BE2C (cell line): ENCODE measurements around the gene TNNT1.
A peak's percentile ranks its signal among the peaks of the same experiment; 100 is the strongest.

ENCODE experiments used
- DNase-seq: peaks from one replicate; pipeline ENCODE4 v3.0.0-alpha.2; 2020
- H3K27me3 ChIP-seq: fragments of 250-450 bp; sonication (Bioruptor Pico); 2 replicates; pipeline ENCODE4 v1.5.1; 2020; ENCODE audit warnings: mild to moderate bottlenecking
- H3K36me3 ChIP-seq: fragments of 250-450 bp; sonication (Bioruptor Pico); 2 replicates; pipeline ENCODE4 v1.5.1; 2020; ENCODE audit warnings: mild to moderate bottlenecking
- H3K4me1 ChIP-seq: fragments of 250-450 bp; sonication (Bioruptor Pico); 2 replicates; pipeline ENCODE4 v1.5.1; 2020
- H3K4me3 ChIP-seq: 2 replicates; pipeline ENCODE4 v1.5.1; 2011; ENCODE audit warnings: low read depth, low read length
- H3K9me3 ChIP-seq: fragments of 250-450 bp; sonication (Bioruptor Pico); 2 replicates; pipeline ENCODE4 v1.5.1; 2020
- TF ChIP-seq, protein P1 (sequence below): IDR thresholded peaks from 2 replicates; pipeline ENCODE4 v1.5.1; 2012; ENCODE audit warnings: mild to moderate bottlenecking, low read depth, low read length

TNNT1 gene

GRCh38 chr19:55101261-55101660 is 47.7 kb downstream of the TNNT1 start:
- H3K4me3 ChIP-seq: no peak overlapping the region
- no peaks in the 10 kb centered on the region for H3K9me3 ChIP-seq
- no peak for DNase-seq
- TF ChIP-seq, protein P1, sequence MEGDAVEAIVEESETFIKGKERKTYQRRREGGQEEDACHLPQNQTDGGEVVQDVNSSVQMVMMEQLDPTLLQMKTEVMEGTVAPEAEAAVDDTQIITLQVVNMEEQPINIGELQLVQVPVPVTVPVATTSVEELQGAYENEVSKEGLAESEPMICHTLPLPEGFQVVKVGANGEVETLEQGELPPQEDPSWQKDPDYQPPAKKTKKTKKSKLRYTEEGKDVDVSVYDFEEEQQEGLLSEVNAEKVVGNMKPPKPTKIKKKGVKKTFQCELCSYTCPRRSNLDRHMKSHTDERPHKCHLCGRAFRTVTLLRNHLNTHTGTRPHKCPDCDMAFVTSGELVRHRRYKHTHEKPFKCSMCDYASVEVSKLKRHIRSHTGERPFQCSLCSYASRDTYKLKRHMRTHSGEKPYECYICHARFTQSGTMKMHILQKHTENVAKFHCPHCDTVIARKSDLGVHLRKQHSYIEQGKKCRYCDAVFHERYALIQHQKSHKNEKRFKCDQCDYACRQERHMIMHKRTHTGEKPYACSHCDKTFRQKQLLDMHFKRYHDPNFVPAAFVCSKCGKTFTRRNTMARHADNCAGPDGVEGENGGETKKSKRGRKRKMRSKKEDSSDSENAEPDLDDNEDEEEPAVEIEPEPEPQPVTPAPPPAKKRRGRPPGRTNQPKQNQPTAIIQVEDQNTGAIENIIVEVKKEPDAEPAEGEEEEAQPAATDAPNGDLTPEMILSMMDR: no peak
- no peaks in the 10 kb centered on the region for H3K4me1 ChIP-seq
- H3K27me3 ChIP-seq: no peaks in the 10 kb centered on the region
- peaks cover 9% of the 10 kb centered on the region; the same call in 1 of the 2 replicates for H3K36me3 ChIP-seq

DNA sequence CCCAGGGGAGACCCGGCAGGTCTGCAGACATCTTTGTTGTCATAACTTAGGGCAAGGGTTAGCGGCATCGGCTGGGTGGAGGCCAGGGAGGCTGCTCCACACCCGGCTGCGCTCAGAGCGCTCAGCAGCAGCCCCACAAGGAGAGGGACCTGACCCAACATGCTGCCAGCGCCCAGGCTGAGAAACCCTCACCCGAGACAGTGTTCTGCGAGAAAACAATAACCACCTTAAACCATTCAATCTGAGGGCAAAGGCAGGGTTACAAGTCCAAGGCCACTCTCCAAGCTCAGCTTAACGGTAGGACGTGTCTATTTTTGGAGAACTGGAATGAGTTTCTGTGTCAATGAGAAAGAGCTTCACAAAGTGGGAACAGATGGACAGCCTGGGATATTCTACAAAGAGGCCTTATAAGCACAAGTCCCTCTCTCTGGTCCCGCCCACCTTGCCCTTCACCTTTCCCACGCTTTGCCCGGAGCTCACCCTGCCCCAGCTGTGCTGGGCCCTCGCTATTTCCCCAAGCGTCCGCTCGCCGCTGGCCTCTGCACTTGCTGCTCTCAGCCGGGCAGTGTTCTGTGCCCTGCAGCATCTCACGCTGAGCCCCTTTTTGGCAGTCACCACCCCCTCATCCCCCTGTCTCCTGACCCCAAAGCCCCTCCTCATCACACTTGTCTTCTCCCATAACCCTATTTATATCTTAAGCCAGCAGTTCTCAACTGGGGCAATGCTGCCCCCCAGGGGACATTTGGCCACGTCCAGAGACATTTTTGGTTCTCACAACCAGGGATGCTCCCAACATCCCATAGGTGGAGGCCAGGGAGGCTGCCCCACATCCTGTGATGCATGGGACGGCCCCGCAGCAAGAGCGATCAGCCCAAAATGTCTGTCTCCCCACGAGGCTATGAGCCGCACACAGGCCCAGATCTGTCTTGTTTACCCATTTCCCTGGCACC is 49.2 kb downstream of the TNNT1 start:
- Histone ChIP-seq H3K9me3 (no peaks in the 10 kb centered on the region), H3K27me3 (no peaks in the 10 kb centered on the region), H3K36me3 (peaks cover 9% of the 10 kb centered on the region; the same call in 1 of the 2 replicates), H3K4me3 (no peak overlapping the region), H3K4me1 (no peaks in the 10 kb centered on the region)
- DNase-seq: no peak
- TF ChIP-seq, protein P1: peak; percentile 39; the same call in 1 of the 2 replicates

DNA sequence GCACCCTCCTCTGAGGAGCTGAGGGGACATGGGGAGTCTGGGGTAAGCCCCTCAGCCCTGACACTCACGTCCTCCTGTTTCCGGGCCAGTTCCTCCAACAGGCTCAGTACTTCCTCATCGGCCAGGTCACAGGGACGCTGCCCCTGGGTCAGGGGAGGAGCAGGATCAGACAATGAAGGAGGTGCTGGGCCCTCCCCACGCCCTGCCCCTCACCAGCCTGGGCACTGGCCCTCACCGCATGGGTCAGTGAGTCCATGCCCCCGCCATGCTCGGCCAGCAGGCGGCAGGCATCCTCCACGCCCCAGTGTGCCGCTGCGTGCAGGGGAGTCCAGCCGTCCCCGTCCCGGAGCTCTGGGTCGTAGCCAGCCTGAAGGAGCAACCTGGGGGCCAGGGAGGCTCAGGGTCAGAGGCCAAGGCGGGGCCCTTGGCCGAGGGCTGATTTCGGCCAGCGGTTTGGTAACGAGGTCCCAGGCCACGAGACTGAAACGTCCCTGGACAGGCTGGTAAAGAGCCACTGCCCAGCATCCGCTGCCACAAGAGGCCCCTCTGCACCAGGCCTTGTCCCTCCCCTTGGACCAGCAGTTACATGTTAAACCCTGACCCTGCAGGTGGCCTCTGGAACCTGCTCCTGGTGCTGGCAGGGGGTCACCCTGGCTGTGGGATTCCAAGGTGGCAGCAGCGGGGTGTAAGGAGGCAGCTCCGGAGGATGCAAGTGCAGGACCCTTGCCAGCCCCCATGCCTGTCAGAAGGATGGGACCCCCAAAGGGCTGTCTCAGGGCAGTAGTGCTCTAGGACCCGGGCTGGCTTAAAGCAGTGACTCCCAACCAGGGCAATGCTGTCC is 50.1 kb downstream of the TNNT1 start:
- TF ChIP-seq, protein P1: 0 out of 2 replicates have a peak, but pooled peaks have one; percentile 1
- no peaks in the 10 kb centered on the region for H3K27me3 ChIP-seq
- no peaks in the 10 kb centered on the region for H3K9me3 ChIP-seq
- no peak overlapping the region for H3K4me3 ChIP-seq
- peaks cover 14% of the 10 kb centered on the region; the same call in 1 of the 2 replicates for H3K36me3 ChIP-seq
- H3K4me1 ChIP-seq: no peaks in the 10 kb centered on the region
- DNase-seq: no peak

DNA sequence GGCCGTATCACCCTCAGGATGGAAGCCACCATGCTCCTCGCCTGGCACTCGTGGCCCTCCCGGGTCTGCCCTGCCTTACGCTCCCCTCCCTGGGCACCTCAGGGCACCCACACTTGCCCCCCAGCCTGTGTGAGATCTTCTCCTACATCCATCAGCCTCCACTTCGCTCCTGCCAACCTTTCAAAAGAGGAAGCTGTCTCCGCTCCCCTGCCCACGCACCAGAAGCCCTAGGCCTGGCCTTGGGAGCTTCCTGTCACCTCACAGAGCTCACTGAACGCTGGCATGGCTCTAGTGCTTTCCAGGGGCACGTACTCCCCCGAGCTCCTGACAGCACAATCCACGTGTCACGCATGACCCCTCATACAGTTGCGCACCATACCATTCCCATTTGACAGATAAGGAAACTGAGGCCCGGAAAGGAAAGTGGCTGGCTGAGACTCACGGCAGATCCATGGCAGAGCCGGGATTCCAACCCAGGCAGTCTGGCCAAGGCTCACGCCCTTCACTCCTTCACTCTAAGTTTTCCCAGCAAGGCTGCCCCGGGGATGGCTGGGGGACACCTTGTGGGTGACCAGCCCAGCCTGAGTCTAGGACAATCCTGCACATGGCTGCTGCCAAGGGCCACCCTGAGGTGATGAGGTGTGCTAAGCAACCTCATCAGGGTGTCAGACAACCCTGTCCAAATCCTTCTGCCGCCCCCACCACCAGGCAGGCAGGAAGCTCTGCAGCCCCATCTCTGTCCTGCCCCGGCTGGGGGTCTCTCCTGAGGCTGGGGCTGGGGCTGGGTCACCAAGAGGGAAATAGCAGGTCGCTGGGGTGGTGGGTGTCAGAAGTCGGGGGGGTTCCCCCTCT is 50.9 kb downstream of the TNNT1 start:
- H3K4me1 ChIP-seq: no peaks in the 10 kb centered on the region
- no peaks in the 10 kb centered on the region for H3K9me3 ChIP-seq
- TF ChIP-seq, protein P1: no peak
- peaks cover 9% of the 10 kb centered on the region; the same call in 1 of the 2 replicates for H3K36me3 ChIP-seq
- H3K27me3 ChIP-seq: no peaks in the 10 kb centered on the region
- H3K4me3 ChIP-seq: no peak overlapping the region
- DNase-seq: no peak

- no peaks in the 10 kb centered on the region for H3K4me1 ChIP-seq
- H3K9me3 ChIP-seq: no peaks in the 10 kb centered on the region
- no peaks in the 10 kb centered on the region for H3K27me3 ChIP-seq
- peaks cover 5% of the 10 kb centered on the region for H3K36me3 ChIP-seq
- H3K4me3 ChIP-seq: no peak overlapping the region
- TF ChIP-seq, protein P1: no peak
- DNase-seq: no peak
Measured at GRCh38 chr19:55096061-55096701, 52.8 kb downstream of the TNNT1 start.
